Ovary (tissue), 3 donors: Measurements from ENCODE around the gene DAW1.

Source experiments
- EP300 ChIP-seq: sonication (generic); formaldehyde crosslinking; IDR thresholded peaks from one replicate; pipeline ENCODE4 v1.6.1; 2017; ENCODE audit warnings: antibody characterized with exemption
- TF ChIP-seq, protein P1 (sequence below), 3 donors: fragments of 450-650 bp in 2 of 3; fragments of 200-600 bp in 1 of 3; IDR thresholded peaks; one replicate each; pipeline versions ENCODE4 v1.5.1 to v1.8.0; 2016 to 2022; ENCODE audit warnings: antibody characterized with exemption in 3 of 3, mild to moderate bottlenecking in 1 of 3
- donor health status: DM: no; HTN: no; CAD: no.

DNA sequence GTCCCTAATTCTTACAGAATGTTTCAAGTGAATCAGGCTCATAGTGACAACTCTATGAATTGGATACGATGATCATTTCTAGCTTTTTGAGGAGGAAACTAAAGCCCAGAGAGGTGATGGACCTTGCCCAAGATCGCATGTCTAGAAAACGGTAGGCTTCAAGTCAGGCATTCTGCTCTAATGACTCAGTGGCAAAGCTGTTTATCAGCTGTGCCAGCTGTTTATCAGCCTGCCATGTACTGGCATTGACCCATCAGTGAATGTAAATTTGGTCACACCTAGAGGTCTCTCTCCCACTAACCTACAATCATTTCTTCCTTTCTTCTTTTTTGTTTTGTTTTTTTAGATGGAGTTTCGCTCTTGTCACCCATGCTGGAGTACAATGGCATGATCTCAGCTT is 6.1 kb upstream of the DAW1 start:
- TF ChIP-seq, protein P1, sequence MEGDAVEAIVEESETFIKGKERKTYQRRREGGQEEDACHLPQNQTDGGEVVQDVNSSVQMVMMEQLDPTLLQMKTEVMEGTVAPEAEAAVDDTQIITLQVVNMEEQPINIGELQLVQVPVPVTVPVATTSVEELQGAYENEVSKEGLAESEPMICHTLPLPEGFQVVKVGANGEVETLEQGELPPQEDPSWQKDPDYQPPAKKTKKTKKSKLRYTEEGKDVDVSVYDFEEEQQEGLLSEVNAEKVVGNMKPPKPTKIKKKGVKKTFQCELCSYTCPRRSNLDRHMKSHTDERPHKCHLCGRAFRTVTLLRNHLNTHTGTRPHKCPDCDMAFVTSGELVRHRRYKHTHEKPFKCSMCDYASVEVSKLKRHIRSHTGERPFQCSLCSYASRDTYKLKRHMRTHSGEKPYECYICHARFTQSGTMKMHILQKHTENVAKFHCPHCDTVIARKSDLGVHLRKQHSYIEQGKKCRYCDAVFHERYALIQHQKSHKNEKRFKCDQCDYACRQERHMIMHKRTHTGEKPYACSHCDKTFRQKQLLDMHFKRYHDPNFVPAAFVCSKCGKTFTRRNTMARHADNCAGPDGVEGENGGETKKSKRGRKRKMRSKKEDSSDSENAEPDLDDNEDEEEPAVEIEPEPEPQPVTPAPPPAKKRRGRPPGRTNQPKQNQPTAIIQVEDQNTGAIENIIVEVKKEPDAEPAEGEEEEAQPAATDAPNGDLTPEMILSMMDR (IDR thresholded peaks at IDR 0.05): no peak
- no peak for TF ChIP-seq EP300
